BE2C (cell line): ENCODE data around the gene NHP2. TPM values are rescaled to one million over a fixed set of nuclear protein-coding genes. Genes with fewer than 3 reads are reported as not detected.

Source experiments
- DNase-seq: peaks from one replicate; pipeline ENCODE4 v3.0.0-alpha.2; 2020
- H3K27me3 ChIP-seq: fragments of 250-450 bp; sonication (Bioruptor Pico); 2 replicates; pipeline ENCODE4 v1.5.1; 2020; ENCODE audit warnings: mild to moderate bottlenecking
- H3K36me3 ChIP-seq: fragments of 250-450 bp; sonication (Bioruptor Pico); 2 replicates; pipeline ENCODE4 v1.5.1; 2020; ENCODE audit warnings: mild to moderate bottlenecking
- H3K4me1 ChIP-seq: fragments of 250-450 bp; sonication (Bioruptor Pico); 2 replicates; pipeline ENCODE4 v1.5.1; 2020
- H3K4me3 ChIP-seq: 2 replicates; pipeline ENCODE4 v1.5.1; 2011; ENCODE audit warnings: low read depth, low read length
- H3K9me3 ChIP-seq: fragments of 250-450 bp; sonication (Bioruptor Pico); 2 replicates; pipeline ENCODE4 v1.5.1; 2020
- polyA plus RNA-seq: library from polyadenylated mRNA; unstranded; fragments of >200 nt; gene quantifications from one replicate; pipeline ENCODE4 v1.2.1, GENCODE V29; 2012; ENCODE audit warnings: low read depth, missing spikeins; ENCODE audit not compliant: insufficient read length, insufficient read depth
- TF ChIP-seq, protein P1 (sequence below): IDR thresholded peaks from 2 replicates; pipeline ENCODE4 v1.5.1; 2012; ENCODE audit warnings: mild to moderate bottlenecking, low read depth, low read length

NHP2 gene
- 661 TPM for polyA plus RNA-seq

- peaks cover 36% of the 10 kb centered on the region for H3K36me3 ChIP-seq
- H3K4me1 ChIP-seq = peaks cover 3% of the 10 kb centered on the region; the same call in 1 of the 2 replicates
- DNase-seq = peak; percentile 99
- no peaks in the 10 kb centered on the region for H3K9me3 ChIP-seq
- TF ChIP-seq, protein P1, sequence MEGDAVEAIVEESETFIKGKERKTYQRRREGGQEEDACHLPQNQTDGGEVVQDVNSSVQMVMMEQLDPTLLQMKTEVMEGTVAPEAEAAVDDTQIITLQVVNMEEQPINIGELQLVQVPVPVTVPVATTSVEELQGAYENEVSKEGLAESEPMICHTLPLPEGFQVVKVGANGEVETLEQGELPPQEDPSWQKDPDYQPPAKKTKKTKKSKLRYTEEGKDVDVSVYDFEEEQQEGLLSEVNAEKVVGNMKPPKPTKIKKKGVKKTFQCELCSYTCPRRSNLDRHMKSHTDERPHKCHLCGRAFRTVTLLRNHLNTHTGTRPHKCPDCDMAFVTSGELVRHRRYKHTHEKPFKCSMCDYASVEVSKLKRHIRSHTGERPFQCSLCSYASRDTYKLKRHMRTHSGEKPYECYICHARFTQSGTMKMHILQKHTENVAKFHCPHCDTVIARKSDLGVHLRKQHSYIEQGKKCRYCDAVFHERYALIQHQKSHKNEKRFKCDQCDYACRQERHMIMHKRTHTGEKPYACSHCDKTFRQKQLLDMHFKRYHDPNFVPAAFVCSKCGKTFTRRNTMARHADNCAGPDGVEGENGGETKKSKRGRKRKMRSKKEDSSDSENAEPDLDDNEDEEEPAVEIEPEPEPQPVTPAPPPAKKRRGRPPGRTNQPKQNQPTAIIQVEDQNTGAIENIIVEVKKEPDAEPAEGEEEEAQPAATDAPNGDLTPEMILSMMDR = no peak
- H3K4me3 ChIP-seq = peak within 1 kb of the TSS; percentile 95
- no peaks in the 10 kb centered on the region for H3K27me3 ChIP-seq
Observed at GRCh38 chr5:178153530-178154340, at the start of gene NHP2. NHP2 (minus strand) TSS chr5:178153885; CDS start chr5:178153817, 68 bp downstream.

DNA sequence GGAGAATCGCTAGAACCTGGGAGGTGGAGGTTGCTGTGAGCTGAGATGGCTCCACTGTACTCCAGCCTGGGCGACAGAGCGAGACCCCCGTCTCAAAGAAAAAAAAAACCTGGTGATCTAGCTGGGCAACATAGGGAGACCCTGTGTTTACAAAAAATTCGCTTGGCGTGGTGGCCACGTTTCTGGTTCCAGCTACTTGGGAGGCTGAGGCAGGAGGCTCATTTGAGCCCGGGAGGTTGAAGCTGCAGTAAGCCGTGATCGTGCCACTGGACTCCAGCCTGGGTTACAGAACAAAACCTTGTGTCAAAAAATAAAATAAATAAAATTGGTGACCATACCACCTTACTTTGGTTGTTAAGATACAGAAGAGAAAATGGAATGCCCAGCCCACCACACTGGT is 48.9 kb upstream of the NHP2 start:
- H3K4me1 ChIP-seq = peaks cover 6% of the 10 kb centered on the region; the same call in 1 of the 2 replicates
- DNase-seq = no peak

DNA sequence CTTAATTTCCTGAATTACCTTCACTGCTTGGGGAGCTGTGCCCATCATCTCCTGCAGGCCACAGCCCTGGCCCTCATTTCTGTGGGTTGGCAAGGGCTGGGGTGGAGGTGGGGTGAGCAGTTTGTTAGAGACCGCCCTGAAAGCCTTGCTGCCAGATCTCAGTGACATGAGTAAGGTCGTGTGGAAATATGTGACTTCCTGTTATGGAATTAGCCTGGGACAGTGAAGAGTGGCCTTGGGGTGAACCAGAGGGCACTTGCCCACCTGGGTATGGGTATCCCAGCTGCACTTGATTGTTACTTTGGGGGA is 48.2 kb upstream of the NHP2 start:
- H3K27me3 ChIP-seq = no peaks in the 10 kb centered on the region
- no peak for DNase-seq
- TF ChIP-seq, protein P1 = no peak
- H3K4me1 ChIP-seq = peaks cover 1% of the 10 kb centered on the region; the same call in 1 of the 2 replicates
- H3K36me3 ChIP-seq = peaks cover 24% of the 10 kb centered on the region
- no peaks in the 10 kb centered on the region for H3K9me3 ChIP-seq
- H3K4me3 ChIP-seq = no peak overlapping the region

More for the DNA sequence above, 48.9 kb upstream of the NHP2 start:
- Histone ChIP-seq H3K36me3 (peaks cover 31% of the 10 kb centered on the region), H3K4me3 (no peak overlapping the region), H3K9me3 (no peaks in the 10 kb centered on the region), H3K27me3 (no peaks in the 10 kb centered on the region)
- TF ChIP-seq, protein P1 = no peak

GRCh38 chr5:178201221-178201926 is 47.7 kb upstream of the NHP2 start:
- Histone ChIP-seq H3K27me3 (no peaks in the 10 kb centered on the region), H3K9me3 (no peaks in the 10 kb centered on the region), H3K4me1 (no peaks in the 10 kb centered on the region), H3K36me3 (peaks cover 19% of the 10 kb centered on the region), H3K4me3 (no peak overlapping the region)
- no peak for DNase-seq
- TF ChIP-seq, protein P1 = no peak

GRCh38 chr5:178199581-178200434 is 46.1 kb upstream of the NHP2 start:
- Histone ChIP-seq H3K27me3 (no peaks in the 10 kb centered on the region), H3K4me1 (no peaks in the 10 kb centered on the region), H3K36me3 (peaks cover 4% of the 10 kb centered on the region), H3K4me3 (no peak overlapping the region), H3K9me3 (no peaks in the 10 kb centered on the region)
- TF ChIP-seq, protein P1 = no peak
- DNase-seq = no peak
